GM10266 (cell line): ENCODE data around the gene UBTF.

Experiments
- DNase-seq: peaks from one replicate; pipeline ENCODE4 v3.0.0; 2012; ENCODE audit errors: extremely low spot score
- CTCF ChIP-seq: IDR thresholded peaks from 2 replicates; pipeline ENCODE4 v1.5.1; 2012; ENCODE audit warnings: mild to moderate bottlenecking, low read depth; ENCODE audit not compliant: control insufficient read depth, insufficient read depth; ENCODE audit errors: missing control alignments

Gene UBTF

GRCh38 chr17:44174427-44174826 lies 45.0 kb downstream of the UBTF start:
- TF ChIP-seq CTCF, result no peak
- no peak for DNase-seq

- DNase-seq, result no peak
- TF ChIP-seq CTCF, result no peak
These were observed 47.5 kb downstream of the UBTF start for GRCh38 chr17:44171931-44172455.

GRCh38 chr17:44170499-44171201 lies 48.8 kb downstream of the UBTF start, which contains the start of gene ASB16:
Gene ASB16 (plus strand): TSS chr17:44170704. CDS start chr17:44170790, 86 bp downstream.
- TF ChIP-seq CTCF, result no peak
- no peak for DNase-seq

- DNase-seq, result no peak
- no peak for TF ChIP-seq CTCF
These were observed 49.4 kb downstream of the UBTF start for GRCh38 chr17:44170135-44170498.

- no peak for TF ChIP-seq CTCF
- DNase-seq, result no peak
These were observed 52.2 kb downstream of the UBTF start for GRCh38 chr17:44167181-44167861.

- DNase-seq, result no peak
- TF ChIP-seq CTCF, result no peak
These were observed 55.0 kb downstream of the UBTF start for GRCh38 chr17:44164476-44164875.
